Heart left ventricle (tissue), 16 donors: Measurements from ENCODE around the gene HOXC13. TPM values are rescaled to one million over a fixed set of nuclear protein-coding genes. Genes with fewer than 3 reads are reported as not detected.

Source experiments
- ATAC-seq, 4 donors: fragments of 200-7000 bp; cut with Tn5 transposase; one replicate each; pipeline ENCODE4 v1.9.1; 2020 to 2022; ENCODE audit warnings: moderate library complexity in 4 of 4, mild to moderate bottlenecking in 3 of 4, moderate number of reproducible peaks in 1 of 4
- DNase-seq, 5 donors: peaks; one replicate each; pipeline ENCODE4 v3.0.0-alpha.2; 2020
- H3K27ac ChIP-seq, 12 donors: fragments of 200-600 bp; sonication (generic) in 4 of 12; one replicate each; pipeline versions ENCODE4 v1.5.0 to v1.8.0; 2016 to 2022; ENCODE audit warnings: mild to moderate bottlenecking in 2 of 12
- H3K27me3 ChIP-seq, 9 donors: fragments of 200-600 bp; sonication (generic) in 2 of 9; one replicate each; pipeline versions ENCODE4 v1.5.1 to v1.8.0; 2016 to 2022; ENCODE audit warnings: mild to moderate bottlenecking in 3 of 9
- H3K36me3 ChIP-seq, 9 donors: fragments of 200-600 bp; sonication (generic) in 2 of 9; one replicate each; pipeline versions ENCODE4 v1.5.0 to v1.8.0; 2018 to 2022; ENCODE audit warnings: mild to moderate bottlenecking in 2 of 9
- H3K4me1 ChIP-seq, 12 donors: fragments of 200-600 bp; sonication (generic) in 4 of 12; one replicate each; pipeline versions ENCODE4 v1.5.0 to v1.8.0; 2016 to 2022; ENCODE audit warnings: mild to moderate bottlenecking in 3 of 12
- H3K4me3 ChIP-seq, 12 donors: fragments of 200-600 bp; sonication (generic) in 4 of 12; one replicate each; pipeline versions ENCODE4 v1.5.0 to v1.8.0; 2017 to 2022; ENCODE audit warnings: mild to moderate bottlenecking in 9 of 12, moderate library complexity in 4 of 12
- H3K9me3 ChIP-seq, 12 donors: fragments of 200-600 bp; sonication (generic) in 4 of 12; one replicate each; pipeline versions ENCODE4 v1.5.0 to v1.8.0; 2016 to 2022; ENCODE audit warnings: mild to moderate bottlenecking in 1 of 12
- POLR2A ChIP-seq, 2 donors: fragments of 450-650 bp; IDR thresholded peaks; one replicate each; pipeline ENCODE4 v1.6.1; 2017; ENCODE audit warnings: antibody characterized with exemption in 2 of 2, mild to moderate bottlenecking in 2 of 2, moderate library complexity in 2 of 2
- WGBS, 4 donors: extraction: QIAGEN DNeasy Blood & Tissue Kit in 2 of 4; methylation state at CpG; one replicate each; pipeline versions ENCODE4 v1.1.5 to v1.1.7; 2013 to 2018; 5-methylcytosine and 5-hydroxymethylcytosine counted together
- intact Hi-C, 10 donors: fragments of 100-400 bp; cut with DNase I; formaldehyde crosslinking; loops; one replicate each; pipeline versions ENCODE4 v1.11.1 to v1.14.2; 2022
- polyA plus RNA-seq, 2 donors: library from polyadenylated mRNA; stranded (reverse); fragments of 200-250 nt; gene quantifications; one replicate each; pipeline ENCODE4 v1.2.3, GENCODE V29; 2013
- total RNA-seq, 9 donors: library from RNA; depleted of rRNA in 2 of 9; stranded (reverse); fragments of >200 nt in 2 of 9; fragmentation: NEBNext Ultra II Directional in 3 of 9; extraction: Animal tissue kit (Norgen Biotek cat#: 25700) in 3 of 9; gene quantifications; one replicate each; pipeline versions ENCODE4 v1.1.0 to v1.2.4, GENCODE V29; 2016 to 2023
- TF ChIP-seq, protein P1 (sequence below), 12 donors: fragments of 200-600 bp; sonication (generic) in 4 of 12; IDR thresholded peaks; one replicate each; pipeline versions ENCODE4 v1.5.0 to v1.8.0; 2018 to 2022; ENCODE audit warnings: antibody characterized with exemption in 12 of 12, mild to moderate bottlenecking in 5 of 12
- donor health status: ischemic (EF 13 %, LVEDD 7.1; RV severe dilation, severe dysfunction).
- donor health status: healthy with polysubstance abuse.
- donor health status: DM: no; HTN: yes; CAD: no.
- donor health status: DM: no; HTN: no; CAD: no.
- donor health status: ischemic (EF 25% LVEDD 6.9; RV normal size, moderate dysfunction).
- donor health status: ischemic (EF 25% LVEDD 5.7; RV mildly dilated, moderate dysfunction).
- donor health status: healthy.
- donor health status: DM: yes; HTN: yes; CAD: no.
- donor health status: ischemic (EF 35%, LVEDD 5.7; RV mildly dilated, moderate dysfunction).
- donor health status: nonischemic (EF 11% LVEDD 7.7; RV severe dilation, severe dysfunction).
- donor health status: DM: yes; HTN: yes; CAD: no.
- donor health status: PGD.
- donor health status: ischemic (EF 29% LVEDD 5.4; RV normal size, mild dysfunction).
- donor health status: nonischemic (EF 23%, LVEDD 6.1; RV moderate dilation, normal function).

HOXC13 gene
- total and polyA plus RNA-seq, 11 donors, result not detected

DNA sequence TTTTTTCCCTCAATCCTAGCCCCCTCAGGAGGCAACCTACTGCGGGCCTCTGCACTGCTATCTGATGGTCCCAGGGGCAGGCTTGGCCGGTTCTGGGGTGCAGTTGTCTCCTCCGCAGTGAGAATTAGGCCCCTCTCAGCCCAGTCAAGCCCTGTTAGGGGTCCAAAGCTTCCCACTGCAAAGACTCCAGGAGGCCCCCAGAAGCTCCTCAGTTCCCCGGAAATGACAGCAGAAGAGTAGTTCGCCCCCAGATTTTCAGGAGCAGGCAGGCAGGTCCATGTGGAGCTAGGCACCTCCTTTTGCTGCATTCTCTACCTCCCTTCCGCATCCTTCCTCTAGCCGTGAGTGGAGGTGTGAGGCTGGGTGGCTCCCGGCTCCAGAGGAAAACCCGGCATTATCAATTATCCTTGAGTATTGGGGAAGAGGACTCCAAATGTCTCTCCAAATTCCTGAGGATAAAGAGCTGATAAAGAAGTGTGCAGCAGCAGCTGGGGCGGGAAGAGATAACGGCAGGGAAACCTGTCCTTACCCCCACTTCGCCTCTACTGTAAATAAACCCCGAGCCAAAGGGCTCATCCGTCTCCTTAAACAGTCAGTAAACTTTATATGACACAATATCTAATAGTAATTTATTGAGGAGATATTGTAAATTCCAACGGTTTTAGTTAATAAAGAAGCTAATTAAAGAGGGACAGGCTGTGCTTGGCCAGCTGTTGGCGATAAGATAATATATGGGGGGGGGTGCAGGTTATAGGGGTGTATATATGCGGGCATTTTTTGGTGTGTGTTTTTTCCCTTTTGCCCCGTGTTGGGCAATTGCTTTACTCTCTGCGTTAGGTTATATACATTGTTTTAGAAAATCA lies 15.4 kb downstream of the HOXC13 start:
- no peak overlapping the region for H3K4me3 ChIP-seq
- peaks cover 81 to 100% (median 100%) of the 10 kb centered on the region in 9 donors for H3K27me3 ChIP-seq
- intact Hi-C loops, result no loop called here
- TF ChIP-seq, protein P1, sequence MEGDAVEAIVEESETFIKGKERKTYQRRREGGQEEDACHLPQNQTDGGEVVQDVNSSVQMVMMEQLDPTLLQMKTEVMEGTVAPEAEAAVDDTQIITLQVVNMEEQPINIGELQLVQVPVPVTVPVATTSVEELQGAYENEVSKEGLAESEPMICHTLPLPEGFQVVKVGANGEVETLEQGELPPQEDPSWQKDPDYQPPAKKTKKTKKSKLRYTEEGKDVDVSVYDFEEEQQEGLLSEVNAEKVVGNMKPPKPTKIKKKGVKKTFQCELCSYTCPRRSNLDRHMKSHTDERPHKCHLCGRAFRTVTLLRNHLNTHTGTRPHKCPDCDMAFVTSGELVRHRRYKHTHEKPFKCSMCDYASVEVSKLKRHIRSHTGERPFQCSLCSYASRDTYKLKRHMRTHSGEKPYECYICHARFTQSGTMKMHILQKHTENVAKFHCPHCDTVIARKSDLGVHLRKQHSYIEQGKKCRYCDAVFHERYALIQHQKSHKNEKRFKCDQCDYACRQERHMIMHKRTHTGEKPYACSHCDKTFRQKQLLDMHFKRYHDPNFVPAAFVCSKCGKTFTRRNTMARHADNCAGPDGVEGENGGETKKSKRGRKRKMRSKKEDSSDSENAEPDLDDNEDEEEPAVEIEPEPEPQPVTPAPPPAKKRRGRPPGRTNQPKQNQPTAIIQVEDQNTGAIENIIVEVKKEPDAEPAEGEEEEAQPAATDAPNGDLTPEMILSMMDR (IDR thresholded peaks at IDR 0.05), result no peak
- TF ChIP-seq POLR2A (IDR thresholded peaks at IDR 0.05), result no peak
- ATAC-seq (no peak), DNase-seq (no peak)
- no peaks in the 10 kb centered on the region for H3K9me3 ChIP-seq
- H3K36me3 ChIP-seq, result no peaks in the 10 kb centered on the region
- 5 to 9% (median 7%) methylated on average over 19 of the region's 19 CpGs for WGBS, 4 donors
- peaks cover 0 to 18% (median 5%) of the 10 kb centered on the region in 12 donors for H3K4me1 ChIP-seq
- no peak overlapping the region for H3K27ac ChIP-seq

DNA sequence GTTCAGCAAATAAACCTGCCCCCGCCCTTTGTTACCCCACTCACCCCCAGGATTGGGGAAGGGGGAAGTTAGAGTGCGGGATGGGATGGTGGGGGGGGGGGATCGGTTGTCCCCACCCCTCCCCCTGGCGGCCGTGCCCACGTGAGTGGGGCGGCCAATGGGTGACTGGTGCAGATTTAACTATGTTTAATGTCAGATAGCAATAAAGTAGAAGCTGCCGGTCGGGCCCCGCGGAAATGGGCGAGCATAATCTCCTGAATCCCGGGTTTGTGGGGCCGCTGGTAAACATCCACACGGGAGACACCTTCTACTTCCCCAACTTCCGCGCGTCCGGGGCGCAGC lies 16.0 kb downstream of the HOXC13 start, which contains the start of gene HOXC12:
Gene HOXC12 (plus strand): TSS at position 210 of the 342 bp plus-strand sequence. CDS start 27 bp downstream, at position 237.
- TF ChIP-seq, protein P1 (IDR thresholded peaks at IDR 0.05), result no peak
- 4 to 10% (median 4%) methylated on average over 8 to 20 of the region's 20 CpGs for WGBS, 4 donors
- Histone ChIP-seq H3K4me3 (no peak within 1 kb of the TSS), H3K27ac (no peak within 1 kb of the TSS), H3K36me3 (no peaks in the 10 kb centered on the region), H3K9me3 (no peaks in the 10 kb centered on the region), H3K4me1 (peaks cover 0 to 18% (median 5%) of the 10 kb centered on the region in 12 donors), H3K27me3 (peaks cover 81 to 100% (median 100%) of the 10 kb centered on the region in 9 donors)
- ATAC-seq, result no peak
- DNase-seq, result no peak
- intact Hi-C loops, result no loop called here

DNA sequence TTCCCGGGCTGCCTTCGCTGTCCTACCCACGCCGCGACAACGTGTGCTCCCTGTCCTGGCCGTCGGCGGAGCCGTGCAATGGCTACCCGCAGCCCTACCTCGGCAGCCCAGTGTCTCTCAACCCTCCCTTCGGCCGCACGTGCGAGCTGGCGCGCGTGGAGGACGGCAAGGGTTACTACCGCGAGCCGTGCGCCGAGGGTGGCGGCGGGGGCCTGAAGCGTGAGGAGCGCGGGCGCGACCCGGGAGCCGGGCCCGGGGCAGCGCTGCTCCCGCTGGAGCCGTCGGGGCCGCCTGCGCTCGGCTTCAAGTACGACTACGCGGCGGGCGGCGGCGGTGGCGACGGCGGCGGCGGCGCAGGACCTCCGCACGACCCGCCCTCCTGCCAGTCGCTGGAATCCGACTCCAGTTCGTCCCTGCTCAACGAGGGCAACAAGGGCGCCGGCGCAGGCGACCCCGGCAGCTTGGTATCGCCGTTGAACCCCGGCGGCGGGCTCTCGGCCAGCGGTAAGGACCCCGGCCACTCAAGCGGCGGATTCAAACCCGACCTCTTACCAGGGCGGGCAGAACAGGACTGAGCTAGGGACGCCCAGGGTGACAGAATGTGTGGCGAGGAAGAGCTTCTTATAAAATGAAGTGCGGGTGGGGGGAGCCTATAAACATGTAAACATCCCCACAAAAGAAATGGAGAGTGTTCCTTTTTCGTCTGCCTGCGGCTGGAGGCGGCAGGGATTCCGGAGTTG lies 16.6 kb downstream of the HOXC13 start:
- 2 to 4% (median 3%) methylated on average over 16 to 86 of the region's 86 CpGs for WGBS, 4 donors
- intact Hi-C loops, result no loop called here
- H3K27ac ChIP-seq, result no peak overlapping the region
- H3K9me3 ChIP-seq, result no peaks in the 10 kb centered on the region
- H3K4me1 ChIP-seq, result peaks cover 0 to 18% (median 5%) of the 10 kb centered on the region in 12 donors
- DNase-seq (no peak), ATAC-seq (no peak)
- TF ChIP-seq POLR2A (IDR thresholded peaks at IDR 0.05), result no peak
- TF ChIP-seq, protein P1 (IDR thresholded peaks at IDR 0.05), result no peak
- peaks cover 81 to 100% (median 100%) of the 10 kb centered on the region in 9 donors for H3K27me3 ChIP-seq
- no peaks in the 10 kb centered on the region for H3K36me3 ChIP-seq
- no peak overlapping the region for H3K4me3 ChIP-seq

DNA sequence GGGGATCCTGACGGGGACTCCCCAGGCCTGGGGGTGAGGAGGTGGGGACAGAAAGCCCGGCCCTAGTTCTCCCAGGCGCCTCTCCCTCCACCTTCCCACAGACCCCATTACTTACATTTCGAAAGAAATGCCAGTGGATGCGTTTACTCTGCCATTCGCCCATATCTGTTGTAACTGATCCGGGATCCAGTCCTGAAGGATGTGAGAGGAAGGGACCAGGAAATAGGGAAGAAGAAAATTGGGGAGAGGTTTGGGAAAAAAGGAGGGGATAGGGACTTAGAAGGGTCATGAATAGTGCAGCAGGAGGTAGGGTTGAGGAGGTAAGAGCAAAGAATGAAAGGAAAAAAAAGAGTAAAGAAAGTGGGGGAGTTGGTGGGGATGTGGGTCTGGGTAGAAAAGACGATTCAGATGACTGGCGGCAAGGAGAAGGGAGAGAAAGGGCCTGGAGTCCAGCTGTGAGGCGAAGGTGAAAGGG lies 17.2 kb downstream of the HOXC13 start:
- DNase-seq (no peak), ATAC-seq (no peak)
- H3K4me1 ChIP-seq, result peaks cover 0 to 21% (median 5%) of the 10 kb centered on the region in 12 donors
- no peaks in the 10 kb centered on the region for H3K36me3 ChIP-seq
- WGBS, 4 donors, result 7 to 10% (median 9%) methylated on average over 10 of the region's 10 CpGs
- no peak overlapping the region for H3K27ac ChIP-seq
- peaks cover 81 to 100% (median 100%) of the 10 kb centered on the region in 9 donors for H3K27me3 ChIP-seq
- no peak overlapping the region for H3K4me3 ChIP-seq
- no peaks in the 10 kb centered on the region for H3K9me3 ChIP-seq
- TF ChIP-seq, protein P1 (IDR thresholded peaks at IDR 0.05), result no peak
- TF ChIP-seq POLR2A (IDR thresholded peaks at IDR 0.05), result no peak
- intact Hi-C loops, result no loop called here
